T-helper 22 cell (primary cell): ENCODE data around the gene ACSL5.

Experiments used
- DNase-seq: peaks from one replicate; pipeline ENCODE4 v3.0.0-alpha.2; 2020; ENCODE audit warnings: low read depth

ACSL5 gene

GRCh38 chr10:112465299-112465883 lies 91.5 kb downstream of the ACSL5 start:
- no peak for DNase-seq

DNA sequence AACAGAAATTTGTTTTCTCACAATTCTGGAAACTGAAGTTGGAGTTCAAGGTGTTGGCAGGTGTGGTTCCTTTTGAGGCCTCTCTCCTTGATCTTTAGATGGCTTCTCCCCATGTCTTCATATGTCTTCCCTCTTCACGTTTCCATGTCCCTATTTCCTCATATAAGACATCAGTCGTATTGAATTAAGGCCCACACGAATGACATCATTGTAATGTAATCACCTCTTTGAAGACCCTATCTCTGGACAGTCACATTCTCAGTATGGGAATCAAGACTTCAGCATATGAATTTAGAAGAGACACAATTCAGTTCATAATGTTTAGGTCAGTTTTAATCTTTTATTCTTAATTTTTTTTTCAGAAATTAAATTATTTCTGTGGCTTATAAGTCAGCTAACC lies 92.9 kb downstream of the ACSL5 start:
- no peak for DNase-seq

DNA sequence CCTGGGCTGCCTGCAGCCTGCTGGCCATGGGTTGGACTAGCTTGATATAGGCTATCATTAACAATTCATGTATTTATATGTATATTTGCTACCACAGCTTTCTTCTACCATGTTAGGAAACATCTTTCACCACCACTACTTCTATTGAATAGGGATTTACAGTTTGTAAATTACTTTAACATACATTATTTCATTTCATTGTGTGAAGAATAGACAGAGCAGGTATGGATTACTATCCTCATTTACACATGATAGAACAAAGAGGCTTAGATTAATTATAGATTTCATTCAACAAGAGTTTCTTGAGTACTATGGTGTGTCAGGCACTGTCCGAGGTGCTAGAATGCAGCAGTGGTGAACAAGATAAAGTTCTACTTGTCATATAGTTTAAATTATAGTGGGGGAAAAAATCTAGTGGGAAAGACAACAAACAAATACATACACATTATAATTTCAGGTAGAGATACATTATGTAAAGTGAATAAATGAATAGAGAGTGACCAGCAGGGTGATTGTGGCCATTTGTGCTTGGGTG lies 93.7 kb downstream of the ACSL5 start:
- DNase-seq: no peak

DNA sequence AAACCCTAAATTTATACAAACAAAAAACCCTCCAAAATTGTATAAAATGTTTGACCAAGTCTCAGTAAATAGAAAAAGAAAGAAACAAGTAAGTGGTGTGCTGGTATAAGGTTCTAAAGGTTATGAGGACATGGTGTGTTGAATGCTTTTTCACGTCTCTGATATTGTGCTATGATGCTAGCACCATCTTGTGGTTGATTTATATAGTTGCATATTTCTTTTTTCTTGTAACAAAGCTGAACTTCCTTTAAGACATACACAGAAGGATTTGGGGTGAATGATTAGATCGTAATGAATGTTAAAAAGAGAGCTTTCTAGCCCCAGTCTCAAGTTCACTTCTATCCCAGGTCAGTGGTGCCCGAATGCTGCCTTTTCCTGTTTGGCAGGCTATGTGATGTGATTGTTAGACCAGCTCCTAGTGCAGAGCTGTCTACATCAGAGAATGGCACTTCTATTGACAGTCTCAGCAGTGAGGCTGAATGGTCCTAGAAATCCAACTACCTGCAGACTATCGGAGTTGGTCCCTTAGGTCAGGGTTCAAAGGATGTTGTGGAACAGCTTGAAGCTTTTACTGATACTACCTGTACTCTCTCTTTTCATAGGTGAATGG lies 98.1 kb downstream of the ACSL5 start:
- no peak for DNase-seq

DNA sequence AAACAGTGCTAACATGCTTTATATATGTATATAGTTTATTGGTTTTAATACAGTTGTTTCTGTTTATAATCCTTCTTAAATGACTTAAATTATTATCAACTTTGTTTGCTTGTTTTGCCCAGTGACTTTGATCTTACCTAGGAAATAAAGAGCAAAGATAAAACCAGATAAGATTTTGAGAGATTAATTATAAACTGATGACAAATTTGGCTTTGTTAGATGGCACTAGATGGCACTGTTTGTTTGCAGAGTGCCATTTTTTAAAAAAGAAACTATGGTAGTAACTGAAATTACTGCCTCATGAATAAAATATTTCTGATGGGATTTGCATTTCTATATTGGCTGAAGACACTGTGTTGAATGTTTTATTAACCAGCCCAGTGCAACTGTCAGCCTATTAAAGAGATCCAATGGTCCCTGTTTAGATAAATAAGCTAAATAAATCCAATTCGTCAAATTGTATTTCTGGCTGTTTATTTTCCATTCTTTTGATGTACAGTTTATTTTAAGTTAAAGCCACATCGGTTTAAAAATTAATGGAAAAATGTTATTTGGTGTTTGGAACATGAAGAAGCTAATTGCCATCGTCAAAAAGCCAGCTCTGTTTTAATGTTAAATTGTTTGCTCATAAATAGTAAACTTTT lies 101.8 kb downstream of the ACSL5 start:
- no peak for DNase-seq
